ENCODE data around the gene LRP2. TPM values are rescaled to one million over a fixed set of nuclear protein-coding genes. Genes with fewer than 3 reads are reported as not detected.

LRP2 gene
- total RNA-seq, 1 experiment from 2014 or later: 0.59 TPM

GRCh38 chr2:169345486-169346437, 16.6 kb downstream of the LRP2 start:
- no peak for DNase-seq (ENCODE audit: low spot score)
- no peak for ATAC-seq
- H3K4me1 Mint-ChIP-seq: no peaks in the 10 kb centered on the region
- CTCF ChIA-PET: interaction anchor here (1.3 kb wide), 1 partner anchor 124 kb away, joined by 3 read pairs; no protein-coding TSS in a partner anchor
- no peaks in the 10 kb centered on the region for H3K9me3 Mint-ChIP-seq
- POLR2A ChIA-PET: no interaction called here
- no peaks in the 10 kb centered on the region for H3K36me3 Mint-ChIP-seq
- no peak overlapping the region for H3K4me3 Mint-ChIP-seq
- no peak overlapping the region for H3K27ac Mint-ChIP-seq
- TF ChIP-seq CDX4 (CRISPR knock-in tag; IDR thresholded peaks at IDR 0.05; ENCODE audit: borderline replicate concordance) (no peak), ATF3 (CRISPR knock-in tag; conservative IDR thresholded peaks at IDR 0.05) (no peak), FOXP4 (CRISPR knock-in tag; IDR thresholded peaks at IDR 0.05) (no peak), ZNF232 (CRISPR knock-in tag; IDR thresholded peaks at IDR 0.05) (no peak), ZNF396 (CRISPR knock-in tag; IDR thresholded peaks at IDR 0.05; ENCODE audit: borderline replicate concordance) (no peak), ZNF219 (CRISPR knock-in tag; IDR thresholded peaks at IDR 0.05; ENCODE audit: borderline replicate concordance) (no peak), GRHL2 (CRISPR knock-in tag; IDR thresholded peaks at IDR 0.05; ENCODE audit: insufficient replicate concordance, severe bottlenecking) (no peak), CBFB (CRISPR knock-in tag; IDR thresholded peaks at IDR 0.05; ENCODE audit: low read depth) (no peak), SOX15 (CRISPR knock-in tag; IDR thresholded peaks at IDR 0.05) (no peak)
- no peaks in the 10 kb centered on the region; the same call in 1 of the 2 replicates for H3K27me3 Mint-ChIP-seq (ENCODE audit: low read depth)

GRCh38 chr2:169344736-169345485, 17.4 kb downstream of the LRP2 start:
- Mint-ChIP-seq H3K4me3 (no peak overlapping the region), H3K27ac (no peak overlapping the region), H3K27me3 (ENCODE audit: low read depth) (no peaks in the 10 kb centered on the region; the same call in 1 of the 2 replicates), H3K36me3 (no peaks in the 10 kb centered on the region), H3K4me1 (no peaks in the 10 kb centered on the region), H3K9me3 (no peaks in the 10 kb centered on the region)
- no peak for DNase-seq (ENCODE audit: low spot score)
- ChIA-PET POLR2A (no interaction called here), CTCF (no interaction called here)
- no peak for ATAC-seq
- TF ChIP-seq SOX15 (CRISPR knock-in tag; IDR thresholded peaks at IDR 0.05) (no peak), SMAD3 (CRISPR knock-in tag; IDR thresholded peaks at IDR 0.05; ENCODE audit: borderline replicate concordance) (no peak), CREB1 (CRISPR knock-in tag; IDR thresholded peaks at IDR 0.05) (no peak), EMX1 (CRISPR knock-in tag; IDR thresholded peaks at IDR 0.05) (no peak), NR1H2 (CRISPR knock-in tag; IDR thresholded peaks at IDR 0.05) (no peak), TEAD1 (CRISPR knock-in tag; IDR thresholded peaks at IDR 0.05) (no peak), ZNF263 (CRISPR knock-in tag; IDR thresholded peaks at IDR 0.05; ENCODE audit: low read depth) (no peak), CREM (CRISPR knock-in tag; IDR thresholded peaks at IDR 0.05) (no peak), E2F1 (CRISPR knock-in tag; IDR thresholded peaks at IDR 0.05) (no peak), ZNF281 (CRISPR knock-in tag; IDR thresholded peaks at IDR 0.05) (no peak), TCF7 (CRISPR knock-in tag; IDR thresholded peaks at IDR 0.05; ENCODE audit: low read depth) (no peak), AR (CRISPR knock-in tag; IDR thresholded peaks at IDR 0.05) (no peak), JUN (CRISPR knock-in tag; IDR thresholded peaks at IDR 0.05) (no peak), NR3C1 (CRISPR knock-in tag; conservative IDR thresholded peaks at IDR 0.05; ENCODE audit: low read depth) (no peak), HMGA2 (CRISPR knock-in tag; IDR thresholded peaks at IDR 0.05) (no peak)

All from WTC11 (cell line).